OCI-LY3 (cell line): ENCODE measurements around the gene HHIPL2.

Source experiments
- H2AFZ ChIP-seq: fragments of 200-600, 300-600 bp; shearing (Covaris generic); 2 replicates; pipeline ENCODE4 v1.6.0; 2014; ENCODE audit warnings: antibody characterized with exemption, low read depth, low read length
- H3K27ac ChIP-seq: fragments of 200-600, 300-600 bp; sonication (generic); 2 replicates; pipeline ENCODE4 v1.5.1; 2014; ENCODE audit warnings: mild to moderate bottlenecking, low read length, moderate library complexity, mixed read lengths
- H3K27me3 ChIP-seq: fragments of 200-600, 300-600 bp; sonication (generic); 2 replicates; pipeline ENCODE4 v1.6.1; 2014; ENCODE audit warnings: low read depth, low read length, mixed read lengths
- H3K36me3 ChIP-seq: fragments of 200-600, 300-600 bp; sonication (generic); replicated peaks from 2 replicates; pipeline ENCODE3; 2014; ENCODE audit warnings: low read depth, low read length, mixed read lengths
- H3K4me1 ChIP-seq: fragments of 300-600, 200-600 bp; sonication (generic); 2 replicates; pipeline ENCODE4 v1.6.1; 2014; ENCODE audit warnings: low read length, mixed read lengths
- H3K4me2 ChIP-seq: fragments of 200-600, 300-600 bp; sonication (generic); 2 replicates; pipeline ENCODE4 v1.6.1; 2014; ENCODE audit warnings: low read length, mixed read lengths
- H3K4me3 ChIP-seq: fragments of 300-600, 200-600 bp; sonication (generic); 2 replicates; pipeline ENCODE4 v1.5.1; 2014; ENCODE audit warnings: antibody characterized with exemption, mild to moderate bottlenecking, low read length, moderate library complexity
- H3K79me2 ChIP-seq: fragments of 300-600, 200-600 bp; shearing (Covaris generic); 2 replicates; pipeline ENCODE4 v1.6.1; 2014; ENCODE audit warnings: mild to moderate bottlenecking, low read length, mixed read lengths
- H3K9ac ChIP-seq: fragments of 300-600, 200-600 bp; shearing (Covaris generic); 2 replicates; pipeline ENCODE4 v1.6.0; 2014; ENCODE audit warnings: mild to moderate bottlenecking, low read length, moderate library complexity
- H3K9me3 ChIP-seq: fragments of 200-600, 300-600 bp; shearing (Covaris generic); 2 replicates; pipeline ENCODE4 v1.6.1; 2014; ENCODE audit warnings: low read length, mixed read lengths; ENCODE audit not compliant: insufficient read depth
- H4K20me1 ChIP-seq: fragments of 200-600, 300-600 bp; sonication (generic); 2 replicates; pipeline ENCODE4 v1.6.1; 2016; ENCODE audit warnings: low read length, mixed read lengths; ENCODE audit not compliant: insufficient read depth
- CTCF ChIP-seq: fragments of 200-600, 300-600 bp; sonication (generic); IDR thresholded peaks from 2 replicates; pipeline ENCODE4 v1.5.1; 2014; ENCODE audit warnings: antibody characterized with exemption, low read length, low read depth
- EZH2phosphoT487 ChIP-seq: fragments of 200-600 bp; shearing (Covaris generic); IDR thresholded peaks from 2 replicates; pipeline ENCODE4 v1.6.1; 2018; ENCODE audit warnings: antibody characterized with exemption, mixed run types, low read depth

The HHIPL2 gene

GRCh38 chr1:222552882-222553281 lies 5.0 kb upstream of the HHIPL2 start:
- Histone ChIP-seq H3K4me2 (no peak overlapping the region), H3K27ac (no peak overlapping the region), H3K36me3 (peaks cover 15% of the 10 kb centered on the region), H4K20me1 (0 out of 2 replicates have a peak, but pooled peaks cover 4% of the 10 kb centered on the region), H2AFZ (no peak overlapping the region), H3K79me2 (no peaks in the 10 kb centered on the region), H3K4me3 (no peak overlapping the region), H3K4me1 (no peaks in the 10 kb centered on the region), H3K27me3 (no peaks in the 10 kb centered on the region), H3K9me3 (no peaks in the 10 kb centered on the region), H3K9ac (no peak overlapping the region)
- TF ChIP-seq CTCF (no peak), EZH2phosphoT487 (no peak)

- Histone ChIP-seq H3K9ac (no peak overlapping the region), H3K36me3 (no peaks in the 10 kb centered on the region), H3K4me1 (no peaks in the 10 kb centered on the region), H2AFZ (no peak overlapping the region), H3K9me3 (no peaks in the 10 kb centered on the region), H3K79me2 (no peaks in the 10 kb centered on the region), H3K4me2 (no peak overlapping the region), H3K27me3 (peaks cover 6% of the 10 kb centered on the region; the same call in 1 of the 2 replicates), H4K20me1 (no peaks in the 10 kb centered on the region), H3K27ac (no peak overlapping the region), H3K4me3 (no peak overlapping the region)
- TF ChIP-seq EZH2phosphoT487: no peak
These were observed 667 bp downstream of the HHIPL2 start for GRCh38 chr1:222547260-222547614.

GRCh38 chr1:222546548-222547259 lies 1.2 kb downstream of the HHIPL2 start:
- TF ChIP-seq EZH2phosphoT487 (no peak), CTCF (no peak)
- Histone ChIP-seq H2AFZ (no peak overlapping the region), H3K79me2 (no peaks in the 10 kb centered on the region), H3K27me3 (peaks cover 6% of the 10 kb centered on the region; the same call in 1 of the 2 replicates), H3K4me1 (no peaks in the 10 kb centered on the region), H3K4me3 (no peak overlapping the region), H3K36me3 (no peaks in the 10 kb centered on the region), H3K9ac (no peak overlapping the region), H4K20me1 (no peaks in the 10 kb centered on the region), H3K4me2 (no peak overlapping the region), H3K27ac (no peak overlapping the region), H3K9me3 (no peaks in the 10 kb centered on the region)

GRCh38 chr1:222546091-222546490 lies 1.8 kb downstream of the HHIPL2 start:
- H3K9ac ChIP-seq: no peak overlapping the region
- H3K9me3 ChIP-seq: no peaks in the 10 kb centered on the region
- no peaks in the 10 kb centered on the region for H4K20me1 ChIP-seq
- no peak overlapping the region for H3K4me2 ChIP-seq
- no peaks in the 10 kb centered on the region for H3K4me1 ChIP-seq
- no peak overlapping the region for H3K4me3 ChIP-seq
- H2AFZ ChIP-seq: no peak overlapping the region
- TF ChIP-seq CTCF (no peak), EZH2phosphoT487 (no peak)
- no peak overlapping the region for H3K27ac ChIP-seq
- no peaks in the 10 kb centered on the region for H3K36me3 ChIP-seq
- peaks cover 6% of the 10 kb centered on the region; the same call in 1 of the 2 replicates for H3K27me3 ChIP-seq
- H3K79me2 ChIP-seq: no peaks in the 10 kb centered on the region
